Embryonic facial prominence (tissue), 1 donor: Measurements from ENCODE around the gene DYNC1LI1.
"Not testable (repeated sequence)": the region's sequence is repeated elsewhere in the genome, so short reads cannot be mapped to it uniquely, and the experiment has no call there.

ENCODE experiments used
- DNase-seq: peaks from one replicate; pipeline ENCODE4 v3.0.0-alpha.2; 2016; ENCODE audit errors: extremely low spot score

DYNC1LI1 gene

GRCh38 chr3:32583708-32584107 is 13.1 kb upstream of the DYNC1LI1 start:
- DNase-seq = no peak

GRCh38 chr3:32578669-32579068 is 8.0 kb upstream of the DYNC1LI1 start:
- DNase-seq = not testable (repeated sequence)

DNA sequence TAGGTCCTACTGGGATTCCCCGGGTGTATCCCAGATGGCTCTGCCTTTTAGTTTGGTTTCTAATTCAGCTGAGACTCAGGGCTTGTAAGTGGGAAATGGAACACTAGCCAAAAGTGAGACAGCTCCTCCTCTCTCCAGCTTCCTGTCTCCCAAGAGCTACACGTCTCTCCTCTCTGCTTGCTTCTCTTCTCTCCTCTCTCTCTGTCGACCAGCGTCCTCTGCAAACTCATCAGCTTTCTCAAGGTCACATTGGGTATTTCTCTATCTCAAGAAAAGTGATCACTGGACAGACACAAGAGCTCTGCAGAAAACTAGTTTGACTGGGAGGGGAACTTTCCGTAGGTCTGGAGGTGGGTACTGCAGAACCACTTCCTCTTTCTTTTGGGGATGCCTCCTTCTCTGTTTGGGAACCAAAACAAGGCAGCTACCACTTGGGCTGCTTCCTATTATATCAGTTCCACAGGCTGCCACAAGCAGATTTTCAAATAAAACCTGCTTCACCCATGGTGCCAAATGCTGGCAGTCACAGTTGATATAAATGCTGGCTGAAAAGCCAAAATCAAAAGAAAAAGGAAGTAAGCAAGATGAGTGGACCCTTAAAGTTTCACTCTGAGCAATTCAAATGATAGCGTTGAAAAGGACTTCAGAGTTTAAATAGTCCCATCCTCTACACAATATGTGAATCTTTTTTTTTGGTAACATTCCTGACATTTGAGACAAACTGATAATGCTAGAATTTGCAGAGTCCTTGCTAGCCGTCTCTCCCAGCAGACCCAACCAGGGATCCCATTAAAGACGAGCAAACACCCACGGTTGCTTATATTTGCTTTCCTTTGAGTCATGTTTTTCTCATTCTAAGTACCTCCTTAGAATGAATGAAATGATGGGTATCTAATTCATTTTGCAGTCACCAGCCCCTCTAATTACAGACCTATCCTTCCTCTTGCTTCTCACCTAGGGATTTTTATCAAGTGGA is 7.2 kb upstream of the DYNC1LI1 start:
- no peak for DNase-seq

DNA sequence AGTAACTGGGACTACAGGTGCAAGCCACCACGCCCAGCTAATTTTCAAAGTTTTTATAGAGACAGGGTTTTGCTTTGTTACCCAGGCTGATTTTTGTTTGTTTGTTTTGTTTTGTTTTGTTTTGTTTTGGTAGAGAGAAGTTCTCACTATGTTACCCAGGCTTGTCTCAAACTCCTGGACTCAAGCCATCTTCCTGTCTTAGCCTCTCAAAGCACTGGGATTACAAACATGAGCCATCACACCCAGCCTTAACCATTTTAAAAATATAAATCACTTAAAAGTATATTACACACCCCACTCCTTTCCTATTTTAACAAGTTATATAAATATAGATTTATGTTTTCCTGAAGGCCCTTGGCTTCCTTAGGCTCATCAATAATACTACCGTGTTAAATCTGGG is 6.5 kb upstream of the DYNC1LI1 start:
- DNase-seq = no peak

DNA sequence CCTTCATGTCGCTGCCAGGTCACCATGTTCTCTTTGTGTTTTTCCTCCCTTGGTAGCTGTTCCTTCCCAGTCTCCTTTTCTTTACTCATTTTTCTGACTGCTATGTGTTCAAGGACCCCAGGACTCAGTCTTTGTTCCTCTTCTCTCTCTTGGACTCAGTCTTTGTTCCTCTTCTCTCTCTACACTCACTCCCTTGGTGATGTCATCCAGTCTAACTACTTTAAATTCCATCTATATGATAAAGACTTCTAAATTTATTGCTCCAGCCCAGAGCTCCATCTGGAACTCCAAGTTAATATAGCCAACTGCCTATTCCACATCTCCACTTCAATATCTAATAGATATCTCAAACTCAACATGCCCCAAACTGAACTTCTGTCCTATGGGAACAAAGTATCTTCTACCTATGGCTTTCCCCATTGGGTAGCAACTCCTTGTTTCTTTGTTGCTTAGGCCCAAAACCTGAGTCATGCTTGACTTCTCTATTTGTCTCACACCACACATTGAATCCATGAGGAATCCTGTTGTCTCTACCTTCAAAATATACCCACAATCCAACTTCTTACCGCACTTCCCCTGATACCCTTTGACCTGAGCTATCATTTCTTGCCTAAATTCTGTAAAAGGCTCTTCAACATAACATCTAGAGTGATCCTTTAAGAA is 4.9 kb upstream of the DYNC1LI1 start:
- DNase-seq = no peak

DNA sequence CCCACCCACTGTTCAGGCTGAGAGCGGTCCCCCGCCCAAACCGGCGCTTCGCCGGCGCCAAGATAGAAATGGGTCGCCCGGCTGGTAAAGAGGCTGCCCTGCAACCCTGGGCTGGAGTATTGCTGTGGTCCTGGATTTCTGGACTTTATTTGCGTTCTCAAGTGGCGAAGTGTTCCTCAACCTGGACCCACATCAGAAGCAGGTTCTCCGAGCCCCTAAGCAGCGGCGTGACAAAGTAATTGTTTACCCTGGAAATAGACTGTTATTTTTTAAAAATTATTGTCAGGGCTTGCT is 481 bp upstream of the DYNC1LI1 start:
- no peak for DNase-seq

- DNase-seq = no peak
Observed at GRCh38 chr3:32569540-32570420, 878 bp downstream of the DYNC1LI1 start.

DNA sequence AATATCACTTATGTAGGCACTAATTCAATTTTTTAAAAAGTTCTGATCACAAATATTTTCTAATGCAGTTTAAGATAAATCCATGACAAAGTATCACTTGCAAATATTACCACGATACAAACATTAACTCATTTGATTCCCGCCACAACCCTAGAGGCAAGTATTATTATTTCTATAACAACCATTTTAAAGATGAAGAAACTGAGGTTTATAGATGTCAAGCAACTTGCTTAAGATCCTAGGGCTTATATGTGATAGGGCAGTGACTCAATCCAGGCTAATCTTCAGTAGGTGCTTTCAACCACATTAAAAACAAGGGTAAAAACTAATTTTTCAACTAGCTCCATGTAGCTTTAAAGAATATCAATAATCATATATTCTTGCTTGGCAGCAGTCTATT is 1.7 kb downstream of the DYNC1LI1 start:
- DNase-seq = no peak

- no peak for DNase-seq
Observed at GRCh38 chr3:32564195-32564594, 6.5 kb downstream of the DYNC1LI1 start.

GRCh38 chr3:32562640-32563039 is 8.0 kb downstream of the DYNC1LI1 start:
- DNase-seq = no peak

DNA sequence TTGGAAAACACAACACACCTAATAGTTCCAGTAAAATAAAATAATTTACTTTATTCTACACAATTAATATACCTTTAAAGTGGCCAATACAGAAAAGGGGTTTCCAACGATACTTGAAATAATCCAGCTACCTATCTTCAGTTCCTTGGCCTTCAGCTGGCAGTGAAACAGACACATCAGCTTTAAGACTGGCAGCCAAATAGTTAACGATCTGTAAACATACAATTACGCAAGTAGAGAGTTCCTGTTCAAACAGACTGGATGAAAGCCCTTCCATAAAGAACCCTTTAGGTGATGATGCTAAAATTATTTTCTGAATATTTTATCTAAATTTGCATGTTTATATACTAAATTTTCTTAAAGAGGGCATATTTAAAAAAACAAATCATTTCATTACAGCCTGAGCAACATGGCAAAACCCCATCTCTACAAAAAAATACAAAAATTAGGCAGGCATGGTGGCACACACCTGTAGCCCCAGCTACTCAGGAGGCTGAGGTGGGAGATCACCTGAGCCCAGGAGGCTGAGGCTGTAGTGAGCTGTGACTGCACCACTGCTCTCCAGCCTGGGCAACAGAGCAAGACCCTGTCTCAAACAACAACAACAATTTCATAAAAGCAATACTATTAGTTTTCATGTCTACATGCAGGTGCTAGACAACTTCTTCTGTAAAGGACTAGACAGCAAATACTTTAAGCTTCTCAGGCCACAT is 12.9 kb downstream of the DYNC1LI1 start:
- DNase-seq = no peak

DNA sequence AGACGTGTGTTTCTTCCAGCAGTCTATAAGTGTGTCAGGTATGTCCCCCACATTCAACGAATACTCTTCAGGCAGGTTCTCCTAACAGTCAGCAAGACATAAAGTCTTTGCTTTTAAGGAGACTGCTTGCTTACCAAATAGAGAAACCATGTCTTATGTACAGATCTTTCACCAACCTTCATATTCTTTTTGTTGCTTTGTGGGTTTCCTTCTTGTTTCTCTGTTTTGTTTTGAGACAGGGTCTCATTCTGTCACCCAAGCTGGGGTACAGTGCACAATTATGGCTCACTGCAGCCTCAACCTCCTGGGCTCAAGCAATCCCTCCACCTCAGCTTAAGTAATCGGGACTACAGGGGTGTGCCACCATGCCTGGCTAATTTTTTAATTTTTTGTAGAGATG is 14.3 kb downstream of the DYNC1LI1 start:
- DNase-seq = no peak

- DNase-seq = no peak
Observed at GRCh38 chr3:32553973-32554372, 16.7 kb downstream of the DYNC1LI1 start.

DNA sequence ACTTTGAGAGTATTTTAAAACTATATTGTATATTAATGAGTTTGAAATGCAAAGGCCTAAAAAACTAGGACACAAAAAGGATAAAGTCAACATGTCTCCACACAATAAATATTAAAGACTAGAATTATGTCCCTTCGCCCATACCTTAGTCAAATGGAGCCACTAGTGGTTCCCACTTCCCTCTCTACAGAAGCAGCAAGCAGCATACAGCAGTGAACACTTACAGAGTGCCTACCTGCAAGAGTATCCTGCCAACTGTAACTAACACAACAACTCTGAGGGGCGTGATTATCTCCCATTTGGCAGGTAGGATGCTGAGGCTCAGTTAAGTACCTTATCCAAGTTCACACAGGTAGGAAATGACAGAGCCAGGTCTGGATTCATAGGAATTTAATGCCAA is 17.2 kb downstream of the DYNC1LI1 start:
- no peak for DNase-seq

GRCh38 chr3:32552013-32552412 is 18.6 kb downstream of the DYNC1LI1 start:
- DNase-seq = no peak

DNA sequence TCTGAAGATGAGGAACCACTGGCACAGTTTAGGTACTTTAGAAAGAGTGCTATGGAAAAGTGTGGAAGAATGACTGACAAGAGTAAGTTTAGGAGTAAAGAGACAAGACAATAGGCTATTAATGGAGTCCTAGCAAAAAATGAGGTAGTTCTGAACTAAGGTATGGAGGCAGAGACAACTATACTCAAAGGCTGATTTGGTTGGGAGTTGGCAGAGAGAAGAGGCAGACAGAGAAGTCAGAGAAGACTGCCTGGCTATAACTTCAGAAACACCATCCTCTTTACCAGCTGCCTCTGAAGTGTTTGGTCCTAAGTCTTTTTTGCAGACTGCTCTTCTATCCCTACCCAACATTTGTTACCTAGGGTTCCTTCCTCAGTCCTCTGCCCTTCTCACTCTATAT is 19.2 kb downstream of the DYNC1LI1 start:
- DNase-seq = no peak

DNA sequence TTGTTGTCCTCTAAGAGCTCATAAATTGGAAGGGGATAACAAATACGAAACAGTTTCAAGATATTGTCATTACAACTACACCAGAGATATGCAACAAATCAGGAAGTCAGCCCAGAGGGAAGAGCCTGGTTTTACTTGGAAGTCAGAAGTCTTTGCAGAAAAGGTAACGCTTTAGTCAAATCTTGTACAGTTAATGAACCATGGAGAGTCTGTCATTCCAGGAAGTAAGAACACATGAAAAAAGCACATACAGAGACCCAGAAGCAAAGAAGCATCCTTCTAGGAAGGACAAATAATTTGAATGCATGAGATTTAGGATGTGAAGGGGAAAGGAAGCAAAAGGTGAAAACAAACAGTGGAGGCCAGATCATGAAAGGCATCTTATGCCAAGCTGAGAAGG is 19.6 kb downstream of the DYNC1LI1 start:
- DNase-seq = no peak

GRCh38 chr3:32545305-32545704 is 25.4 kb downstream of the DYNC1LI1 start:
- DNase-seq = no peak

DNA sequence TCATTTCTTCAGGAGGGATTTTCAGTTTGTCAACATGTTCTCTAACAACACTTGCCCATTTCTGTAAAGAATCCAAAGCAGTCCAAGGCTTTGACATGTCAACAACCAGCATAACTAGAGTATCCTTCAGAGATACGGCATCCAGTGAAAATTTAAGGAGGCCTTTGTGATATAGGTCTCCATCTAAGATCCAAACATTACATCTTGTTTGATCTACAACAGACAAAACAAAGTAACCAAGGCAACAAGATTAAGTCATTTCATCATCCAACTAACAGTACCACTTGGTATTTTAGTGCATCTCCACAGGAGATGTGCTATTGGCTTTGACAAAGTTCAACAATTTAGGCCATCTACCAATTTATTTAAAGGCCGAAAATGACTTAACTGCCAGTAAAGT is 25.8 kb downstream of the DYNC1LI1 start:
- no peak for DNase-seq

DNA sequence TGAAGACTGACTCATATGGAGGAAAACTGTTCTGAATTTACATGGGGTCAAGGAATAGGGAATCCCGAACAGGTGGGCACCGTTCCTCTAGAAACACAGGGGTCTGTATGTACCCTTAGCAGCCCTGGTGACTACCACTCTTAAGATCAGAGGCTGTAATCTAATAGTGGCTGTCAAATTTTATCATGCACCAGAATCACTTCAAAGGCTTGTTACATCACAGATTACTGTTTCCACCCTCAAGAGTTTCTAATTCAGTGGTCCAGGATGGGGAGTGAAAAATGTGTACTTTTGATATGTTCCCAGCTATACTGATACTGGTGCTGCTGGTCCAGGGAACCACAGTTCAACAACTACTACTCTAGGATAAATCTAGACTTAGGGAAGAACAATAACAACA is 27.9 kb downstream of the DYNC1LI1 start:
- no peak for DNase-seq

DNA sequence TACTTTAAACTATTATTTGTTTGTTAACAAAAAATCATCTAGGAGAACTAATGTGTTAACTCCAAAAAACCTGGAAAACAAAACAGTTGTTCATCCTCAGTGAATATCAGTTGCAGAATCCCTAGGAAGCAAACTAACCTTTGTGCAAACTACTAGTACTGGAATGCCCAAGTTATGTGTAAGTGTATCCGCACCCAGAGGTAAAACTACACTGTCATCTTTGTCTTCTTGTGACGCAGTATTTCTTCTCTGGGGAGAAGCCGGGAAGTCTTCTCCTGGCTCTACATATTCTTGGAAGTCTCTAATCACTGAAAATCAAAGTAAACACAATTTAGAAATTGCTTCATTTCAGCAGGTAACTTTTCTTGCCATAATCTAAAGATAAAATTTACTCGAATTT is 29.8 kb downstream of the DYNC1LI1 start:
- no peak for DNase-seq

- DNase-seq = no peak
Observed at GRCh38 chr3:32532434-32532833, 38.2 kb downstream of the DYNC1LI1 start.
